GM19324 (cell line): ENCODE data around the gene SUCLA2.

Source experiments
- ATAC-seq: cut with Tn5 transposase; IDR thresholded peaks from one replicate; pipeline ENCODE4 v1.9.1; 2021; ENCODE audit warnings: mild to moderate bottlenecking, moderate library complexity; ENCODE audit not compliant: unreplicated experiment, low FRiP score

Gene SUCLA2

GRCh38 chr13:47904891-47905290 is 96.2 kb downstream of the SUCLA2 start:
- ATAC-seq, result no peak

DNA sequence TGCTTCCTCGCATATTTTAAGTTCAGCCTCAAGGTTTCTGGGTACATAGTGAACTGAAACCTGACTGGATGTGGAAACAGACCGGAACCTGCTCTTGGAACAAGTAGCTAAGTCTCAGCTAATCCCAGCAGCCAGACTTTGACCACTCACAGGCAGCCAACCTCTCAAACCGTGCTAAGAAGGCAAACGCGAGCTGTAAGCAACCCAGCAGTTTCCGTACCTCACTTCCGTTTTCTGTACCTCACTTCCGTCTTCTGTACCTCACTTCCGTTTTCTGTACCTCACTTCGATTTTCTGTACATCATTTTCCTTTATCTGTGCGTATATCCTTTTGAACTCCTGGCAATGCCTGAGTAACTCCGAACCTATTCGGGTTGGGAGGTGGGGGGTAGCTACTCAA is 96.8 kb downstream of the SUCLA2 start:
- ATAC-seq, result no peak

DNA sequence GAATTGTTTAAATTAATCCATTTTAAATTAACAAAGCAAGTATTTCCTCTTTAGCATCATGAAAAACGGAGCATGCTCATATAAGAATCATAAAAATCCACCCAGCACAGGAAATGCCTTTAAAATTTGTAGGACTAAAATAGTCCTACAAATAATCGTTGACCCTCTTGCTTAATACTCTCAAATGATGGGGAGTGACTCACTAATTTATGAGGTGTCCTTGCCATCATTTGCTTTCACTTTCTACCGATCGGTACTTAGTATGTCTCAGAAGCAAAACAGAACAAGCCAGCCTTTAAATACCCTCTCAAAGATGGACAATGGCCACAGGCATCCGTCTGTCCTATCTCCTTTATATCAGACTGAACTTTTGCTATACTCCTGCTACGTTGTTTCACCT is 97.2 kb downstream of the SUCLA2 start:
- ATAC-seq, result no peak

DNA sequence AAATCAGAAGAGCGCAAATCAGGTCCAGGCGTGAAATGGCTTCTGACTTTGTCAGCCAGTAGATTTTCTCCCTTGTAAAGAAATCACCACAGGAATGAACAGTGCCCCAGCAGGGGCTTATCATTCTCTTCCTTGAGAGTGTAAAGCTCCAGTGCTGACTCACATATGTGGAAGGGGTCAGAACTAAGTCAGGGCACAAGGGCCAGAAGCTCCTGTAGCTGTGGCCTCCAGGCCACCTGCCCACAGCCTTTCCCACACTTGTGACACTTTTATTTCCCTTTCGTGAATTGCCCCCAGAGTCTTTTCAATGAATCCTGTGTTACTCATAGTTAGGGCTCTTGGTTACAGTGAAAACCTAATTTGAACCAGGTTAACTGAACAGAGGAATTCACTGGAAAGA is 99.6 kb downstream of the SUCLA2 start:
- ATAC-seq, result no peak

DNA sequence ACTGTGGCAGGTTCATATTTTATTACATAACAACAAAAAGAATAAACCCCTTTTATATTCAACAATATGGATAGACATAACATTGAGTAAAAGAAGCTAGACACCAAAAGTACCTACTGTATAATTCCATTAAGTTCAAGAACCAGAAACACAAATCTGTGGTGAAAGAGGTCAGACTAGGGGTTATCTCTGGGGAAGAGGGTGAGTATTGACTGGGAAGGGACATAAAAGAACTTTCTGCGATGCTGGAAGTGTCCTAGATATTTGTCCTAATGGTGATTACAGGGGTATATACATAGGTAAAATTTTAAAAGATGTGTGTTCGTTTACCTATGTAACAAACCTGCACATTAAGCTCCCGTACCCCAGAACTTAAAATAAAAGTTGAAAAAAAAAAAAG is 103.0 kb downstream of the SUCLA2 start:
- no peak for ATAC-seq

GRCh38 chr13:47897411-47898050 is 103.5 kb downstream of the SUCLA2 start:
- ATAC-seq, result no peak

DNA sequence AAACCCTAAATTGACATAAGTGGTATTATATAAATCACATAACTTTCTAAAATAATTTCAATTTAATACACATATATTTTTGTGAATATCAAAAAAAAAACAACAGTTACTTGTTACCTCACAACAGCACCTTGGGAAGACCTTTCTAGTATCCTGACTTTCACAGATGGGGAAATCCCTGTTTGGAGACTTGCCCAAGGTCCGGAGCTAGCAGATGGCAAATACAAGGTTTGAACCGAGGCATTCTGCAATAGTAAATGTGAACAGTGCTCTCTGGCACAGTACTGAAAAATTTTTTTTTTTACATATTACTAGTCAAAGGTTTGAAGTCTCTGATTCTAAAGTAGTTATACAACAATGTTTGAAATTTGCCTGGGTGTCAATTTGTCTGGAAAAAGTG is 104.5 kb downstream of the SUCLA2 start:
- ATAC-seq, result no peak

DNA sequence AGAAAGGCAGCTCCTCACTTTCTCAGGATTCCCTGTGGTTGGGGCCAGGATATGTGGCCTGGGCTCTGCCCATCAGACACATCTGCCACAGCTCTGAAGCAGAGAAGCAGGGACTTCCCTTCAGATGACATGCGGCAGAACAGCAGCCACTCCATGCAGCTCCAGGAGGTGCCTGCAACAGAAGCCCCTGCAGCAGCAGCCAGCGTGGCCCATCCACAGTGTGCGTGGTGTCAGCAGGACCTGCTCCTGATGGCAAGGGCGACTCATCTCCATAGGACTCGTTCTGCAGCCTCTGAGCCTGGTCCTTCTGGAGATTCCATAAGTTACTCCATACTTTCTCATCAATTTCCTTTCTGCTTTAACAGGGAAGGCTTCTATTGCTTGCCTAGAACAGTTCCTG is 105.0 kb downstream of the SUCLA2 start:
- ATAC-seq, result no peak

DNA sequence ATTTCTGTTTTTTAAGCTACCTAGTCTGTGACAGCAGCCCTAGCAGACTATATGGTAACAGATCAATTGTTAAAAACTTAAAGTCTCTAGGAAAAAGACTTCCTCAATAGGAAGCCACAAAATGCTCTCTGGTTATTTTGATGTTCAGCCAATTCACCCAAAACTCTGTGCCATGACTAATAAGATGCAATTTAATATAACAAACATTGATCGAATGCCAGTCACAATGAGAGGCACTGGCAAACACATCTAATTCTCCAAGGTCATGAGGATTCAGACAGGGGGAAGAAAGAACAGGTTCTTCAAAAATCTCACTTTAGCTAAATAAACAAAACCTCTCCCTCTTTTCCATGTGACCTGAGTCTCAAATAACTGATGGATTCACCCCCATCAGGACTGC is 107.5 kb downstream of the SUCLA2 start:
- no peak for ATAC-seq
